Stimulated activated naive CD4-positive, alpha-beta T cell treated with Interleukin-2 at 50 U/mL for 16 hours (primary cell): ENCODE data around the gene L3MBTL1.

Source experiments
- DNase-seq: peaks from one replicate; lab custom pipeline; 2025; lab: John Stamatoyannopoulos, UW

L3MBTL1 gene

DNA sequence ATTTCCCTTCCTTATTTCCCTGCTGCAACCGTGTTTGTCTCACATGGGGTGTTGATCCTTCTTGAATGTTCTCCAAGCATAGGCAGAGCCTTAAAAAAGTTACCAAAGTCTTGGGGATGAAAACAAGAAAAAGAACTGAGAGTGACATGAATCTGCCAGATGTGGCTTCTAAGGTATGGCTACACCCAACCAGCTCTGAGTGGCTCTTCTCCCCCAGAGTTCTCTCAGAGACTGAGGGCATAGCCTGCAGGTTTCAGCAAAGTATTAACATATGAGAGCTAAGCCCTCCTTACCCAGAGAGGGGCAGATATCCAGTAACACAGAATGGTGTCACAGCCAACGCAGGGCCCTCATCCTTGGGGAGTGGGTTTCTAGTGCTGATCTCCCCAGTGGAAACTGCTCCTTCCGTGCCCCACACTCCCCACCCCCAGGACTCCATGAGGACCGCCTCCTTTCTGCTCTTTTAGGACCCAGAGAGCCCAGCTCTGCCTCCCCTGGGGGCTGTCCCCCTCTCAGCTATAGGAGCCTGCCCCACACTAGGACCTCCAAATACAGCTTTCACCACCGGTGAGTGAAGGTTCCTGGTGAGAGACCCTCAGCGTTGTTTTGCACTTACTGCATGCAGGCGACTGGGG is 28.0 kb downstream of the L3MBTL1 start:
- no peak for DNase-seq

DNA sequence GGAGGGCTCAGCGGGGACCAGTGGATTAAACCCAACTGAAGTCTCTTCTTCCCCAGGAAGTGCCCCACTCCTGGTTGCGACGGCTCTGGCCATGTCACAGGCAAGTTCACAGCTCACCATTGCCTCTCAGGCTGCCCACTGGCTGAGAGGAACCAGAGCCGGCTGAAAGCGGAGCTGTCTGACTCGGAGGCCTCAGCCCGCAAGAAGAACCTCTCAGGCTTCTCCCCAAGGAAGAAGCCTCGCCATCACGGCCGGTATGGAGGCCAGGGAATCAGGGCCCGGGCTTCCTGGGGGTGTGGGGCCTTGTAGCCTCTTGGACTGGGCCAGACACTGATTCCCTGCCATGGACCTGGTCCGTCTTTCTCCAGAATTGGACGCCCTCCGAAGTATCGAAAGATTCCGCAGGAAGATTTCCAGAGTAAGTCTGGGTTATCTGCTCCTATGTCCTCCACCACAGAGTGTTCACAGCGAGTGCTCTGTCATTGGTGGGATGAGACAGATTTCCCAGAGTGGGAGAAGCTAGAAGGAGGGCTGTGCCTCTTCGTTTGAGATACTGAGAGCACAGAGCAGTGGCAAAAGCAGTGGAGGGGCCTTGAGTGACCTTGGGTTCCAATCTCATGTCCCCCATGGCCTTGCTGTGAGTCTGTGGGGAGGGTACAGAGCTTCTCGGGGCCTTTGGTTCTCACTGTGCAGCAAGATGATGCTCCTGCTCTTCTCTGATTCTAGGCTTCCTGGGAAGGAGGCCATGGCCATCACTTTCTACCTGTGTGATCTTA is 28.7 kb downstream of the L3MBTL1 start:
- no peak for DNase-seq

DNA sequence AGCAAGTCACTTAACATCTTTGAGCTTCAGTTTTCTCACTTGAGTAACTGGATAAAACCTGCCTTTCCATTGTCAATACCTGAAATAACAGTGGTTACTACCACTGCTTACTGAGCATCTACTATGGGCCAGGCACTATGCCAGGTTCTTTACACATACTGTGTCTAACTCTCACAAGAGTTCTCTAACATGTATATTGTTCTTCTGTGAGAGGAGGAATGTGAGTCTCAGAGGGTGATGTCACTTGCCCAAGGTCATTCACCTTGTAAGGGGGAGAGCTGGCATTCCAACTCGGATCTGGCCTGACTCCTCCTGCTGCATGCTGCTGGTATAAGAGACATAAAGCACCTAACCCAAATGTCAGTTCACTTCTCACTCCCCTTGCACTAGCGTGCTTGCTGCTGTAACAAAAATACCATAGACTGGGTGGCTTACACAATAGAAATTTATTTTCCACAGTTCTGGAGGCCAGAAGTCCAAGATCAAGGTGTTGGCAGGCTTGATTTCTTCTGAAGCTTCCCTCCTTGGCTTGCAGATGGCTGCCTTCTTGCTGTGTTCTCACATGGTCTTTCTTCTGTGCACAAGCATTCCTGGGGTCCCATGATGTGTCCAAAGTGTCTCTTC is 29.4 kb downstream of the L3MBTL1 start:
- DNase-seq, result no peak

- peak; percentile 18 for DNase-seq
Observed at GRCh38 chr20:43537921-43538877, 30.7 kb downstream of the L3MBTL1 start.

DNA sequence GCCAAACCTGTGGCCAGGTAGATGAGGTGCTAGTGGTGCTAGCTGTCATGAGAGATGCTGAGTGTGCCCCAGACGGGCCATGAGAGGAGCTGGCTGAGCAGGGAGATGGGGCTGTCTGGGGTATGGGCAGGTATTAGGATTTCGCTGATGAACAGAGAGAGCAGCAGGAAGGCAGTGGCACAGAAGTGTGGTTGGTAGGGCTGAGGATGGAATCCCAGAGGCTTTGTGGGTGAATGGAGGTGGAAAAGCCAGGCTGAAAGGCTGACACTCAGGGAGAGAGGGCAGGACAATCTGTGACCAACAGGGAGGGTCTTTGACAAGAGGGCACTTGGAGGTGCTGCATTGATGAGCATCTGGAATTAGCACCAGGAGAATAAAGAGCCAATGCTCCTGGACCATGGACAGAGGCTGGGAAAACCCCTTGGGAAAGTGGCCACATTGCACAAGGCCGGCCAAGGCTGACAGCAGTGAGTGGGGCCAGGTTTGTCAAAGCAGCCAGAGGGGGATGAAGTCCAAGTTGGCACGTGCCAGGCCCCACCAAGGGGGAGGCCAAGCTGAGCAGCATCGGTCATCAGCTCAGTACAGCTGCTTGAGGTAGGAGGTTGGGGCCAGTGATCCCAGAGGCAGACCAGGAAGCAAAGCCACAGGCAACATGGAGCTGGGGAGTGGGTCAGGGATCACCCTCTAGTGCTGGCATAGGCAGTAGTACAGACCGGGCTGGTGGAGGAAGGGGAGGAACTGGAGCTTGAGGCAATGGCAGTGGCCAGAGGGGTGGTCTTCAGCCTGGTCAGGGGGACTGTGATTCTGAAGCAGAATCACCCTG is 31.6 kb downstream of the L3MBTL1 start:
- no peak for DNase-seq

DNA sequence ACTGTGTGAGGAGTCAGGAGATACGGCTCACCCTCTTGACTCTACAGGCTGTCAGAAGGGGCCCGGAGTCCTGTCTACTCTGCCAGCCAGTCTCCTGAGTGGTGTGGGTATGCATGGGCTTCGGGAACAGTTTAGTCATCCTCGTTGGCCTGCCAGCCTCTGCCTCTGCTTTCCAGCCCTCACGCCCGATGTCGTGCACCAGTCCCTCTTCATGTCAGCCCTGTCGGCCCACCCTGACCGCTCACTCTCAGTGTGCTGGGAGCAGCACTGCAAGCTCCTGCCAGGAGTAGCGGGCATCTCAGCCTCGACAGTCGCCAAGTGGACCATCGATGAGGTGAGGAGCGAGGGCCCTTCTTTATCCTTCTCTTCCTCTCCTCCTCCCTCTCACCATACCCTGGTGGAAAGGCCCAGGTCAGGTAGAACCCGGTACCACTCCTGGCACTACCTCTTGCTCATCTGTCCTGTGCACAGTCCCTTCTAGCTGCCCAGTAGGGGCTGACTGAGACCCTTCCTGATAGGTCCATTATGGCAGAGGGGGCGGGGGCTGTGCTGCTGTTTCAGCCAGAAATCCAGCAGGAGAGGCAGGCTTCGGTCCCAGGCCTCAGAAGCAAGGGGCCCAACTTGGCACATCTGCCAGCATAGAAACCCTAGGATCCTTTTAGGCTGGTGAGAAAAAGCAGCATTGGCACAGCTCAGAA is 32.6 kb downstream of the L3MBTL1 start:
- no peak for DNase-seq

- DNase-seq, result no peak
Observed at GRCh38 chr20:43540673-43541060, 33.2 kb downstream of the L3MBTL1 start.

- DNase-seq, result no peak
Observed at GRCh38 chr20:43541214-43541613, 33.7 kb downstream of the L3MBTL1 start.

DNA sequence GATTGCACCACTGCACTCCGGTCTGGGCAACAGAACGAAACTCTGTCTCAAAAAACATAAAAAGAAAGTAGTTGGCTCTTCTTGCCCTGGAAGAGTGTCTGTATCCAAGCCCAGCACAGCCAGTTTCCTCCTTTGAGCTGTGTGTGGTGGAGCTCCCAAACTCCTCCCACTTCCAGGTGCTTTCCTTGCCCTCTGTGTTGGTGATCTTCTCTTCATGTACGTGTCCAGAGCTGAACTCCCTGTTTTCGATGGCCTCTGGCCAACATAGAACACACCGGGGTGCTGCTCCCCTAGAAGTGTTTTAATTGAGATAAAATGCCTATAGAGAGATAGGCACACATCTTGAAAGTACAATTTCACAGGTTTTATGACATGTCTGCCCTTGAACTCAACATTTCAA is 34.7 kb downstream of the L3MBTL1 start:
- no peak for DNase-seq

DNA sequence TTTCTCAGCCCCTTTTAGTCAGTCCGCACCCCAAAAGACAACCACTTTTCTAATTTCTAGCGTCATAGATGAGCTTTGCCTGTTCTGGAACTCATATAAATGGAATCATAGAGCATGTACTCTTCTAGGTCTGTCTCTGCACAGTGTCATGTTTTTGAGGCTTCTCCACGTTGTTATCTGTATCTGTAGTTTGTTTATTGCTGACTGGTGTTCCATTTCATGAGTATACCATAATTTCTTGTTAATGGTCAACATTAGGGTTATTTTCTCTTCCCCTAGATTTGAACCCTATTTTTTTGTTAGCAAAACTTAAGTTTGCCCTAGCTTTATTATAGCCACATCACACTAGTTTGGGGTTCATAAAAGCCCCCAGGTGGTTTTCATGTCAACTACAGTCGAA is 35.2 kb downstream of the L3MBTL1 start:
- DNase-seq, result no peak

DNA sequence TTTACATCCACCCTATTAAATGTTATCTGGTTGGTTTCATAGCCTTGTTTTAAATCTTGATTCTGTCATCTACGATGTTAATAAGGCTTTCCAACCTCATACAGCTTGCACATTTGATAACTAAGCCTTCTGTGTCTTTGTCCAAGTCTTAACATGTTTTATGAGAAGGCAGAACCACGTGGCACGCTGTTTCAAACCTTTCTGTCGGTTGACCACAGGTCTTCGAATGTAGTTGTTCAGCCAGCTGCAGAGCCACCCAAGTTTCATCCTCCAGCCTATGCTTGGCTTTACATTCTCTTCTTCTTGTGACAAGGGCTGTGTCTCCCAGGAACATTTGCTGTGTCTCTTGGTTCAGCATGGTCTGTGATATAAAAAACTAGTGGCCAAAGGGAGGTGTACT is 35.6 kb downstream of the L3MBTL1 start:
- DNase-seq, result no peak

GRCh38 chr20:43544501-43544900 is 37.0 kb downstream of the L3MBTL1 start:
- DNase-seq, result no peak

GRCh38 chr20:43545837-43546578 is 38.5 kb downstream of the L3MBTL1 start:
- DNase-seq, result no peak

GRCh38 chr20:43548273-43548880 is 40.9 kb downstream of the L3MBTL1 start:
- DNase-seq, result no peak

- DNase-seq, result no peak
Observed at GRCh38 chr20:43549416-43550065, 42.0 kb downstream of the L3MBTL1 start.

- no peak for DNase-seq
Observed at GRCh38 chr20:43550456-43550855, 43.0 kb downstream of the L3MBTL1 start.

- no peak for DNase-seq
Observed at GRCh38 chr20:43554369-43554768, 46.9 kb downstream of the L3MBTL1 start.

- no peak for DNase-seq
Observed at GRCh38 chr20:43558412-43559146, 51.1 kb downstream of the L3MBTL1 start, which contains the start of gene SGK2. Gene SGK2, plus strand, starts transcription at chr20:43559027. Its CDS starts 7,469 bp downstream, at chr20:43566496.
